NCI-H226 (cell line): ENCODE data around the gene FAM120AOS.
A peak's percentile ranks its signal among the peaks of the same experiment; 100 is the strongest.

ENCODE experiments used
- DNase-seq: peaks from one replicate; pipeline ENCODE4 v3.0.0-alpha.2; 2015

Gene FAM120AOS

GRCh38 chr9:93436655-93437407 lies 16.6 kb downstream of the FAM120AOS start:
- no peak for DNase-seq

GRCh38 chr9:93436218-93436617 lies 17.2 kb downstream of the FAM120AOS start:
- no peak for DNase-seq

GRCh38 chr9:93435386-93435785 lies 18.0 kb downstream of the FAM120AOS start:
- DNase-seq: no peak

- no peak for DNase-seq
Measured at GRCh38 chr9:93434056-93434455, 19.3 kb downstream of the FAM120AOS start.

DNA sequence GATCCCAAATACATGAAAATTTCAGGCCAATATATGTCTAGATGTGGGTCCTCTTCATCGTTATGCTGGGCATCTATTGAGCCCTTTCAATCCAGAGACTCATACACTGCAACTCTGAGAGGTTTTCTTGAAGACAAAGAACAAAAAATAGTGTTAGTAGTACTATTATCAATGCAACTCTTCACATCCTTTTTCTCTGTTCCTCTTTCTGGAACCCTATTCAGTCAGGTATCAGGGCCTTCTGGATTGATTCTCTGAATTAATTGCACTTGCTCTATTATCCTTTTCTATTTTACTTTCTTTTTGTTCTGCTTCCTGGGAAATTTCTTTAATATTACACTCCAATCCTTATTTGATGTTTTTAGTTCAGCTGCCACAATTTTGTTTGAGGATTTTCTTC lies 20.4 kb downstream of the FAM120AOS start:
- DNase-seq: no peak

- no peak for DNase-seq
Measured at GRCh38 chr9:93431539-93432105, 21.8 kb downstream of the FAM120AOS start.

- peak; percentile 29 for DNase-seq
Measured at GRCh38 chr9:93427655-93428379, 25.6 kb downstream of the FAM120AOS start.

GRCh38 chr9:93422977-93423616 lies 30.3 kb downstream of the FAM120AOS start:
- DNase-seq: no peak

DNA sequence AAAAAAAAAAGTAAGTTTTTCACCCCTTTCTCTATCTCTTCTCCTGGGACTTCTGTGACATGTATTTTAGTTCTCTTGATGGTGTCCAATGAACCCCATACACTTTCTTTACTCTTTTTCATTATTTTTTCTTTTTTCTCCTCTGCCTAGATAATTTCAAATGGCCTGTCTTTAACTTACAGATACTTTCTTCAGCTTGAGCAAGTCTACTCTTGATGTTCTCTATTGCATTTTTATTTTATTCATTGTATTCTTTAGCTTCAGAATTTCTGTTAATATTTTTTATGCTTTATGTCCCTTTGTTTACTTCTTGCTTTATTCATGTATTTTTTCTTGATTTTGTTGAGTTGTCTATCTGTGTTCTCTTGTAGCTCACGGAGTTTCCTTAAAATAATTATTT lies 34.4 kb downstream of the FAM120AOS start:
- no peak for DNase-seq

GRCh38 chr9:93417538-93417937 lies 35.8 kb downstream of the FAM120AOS start:
- no peak for DNase-seq

DNA sequence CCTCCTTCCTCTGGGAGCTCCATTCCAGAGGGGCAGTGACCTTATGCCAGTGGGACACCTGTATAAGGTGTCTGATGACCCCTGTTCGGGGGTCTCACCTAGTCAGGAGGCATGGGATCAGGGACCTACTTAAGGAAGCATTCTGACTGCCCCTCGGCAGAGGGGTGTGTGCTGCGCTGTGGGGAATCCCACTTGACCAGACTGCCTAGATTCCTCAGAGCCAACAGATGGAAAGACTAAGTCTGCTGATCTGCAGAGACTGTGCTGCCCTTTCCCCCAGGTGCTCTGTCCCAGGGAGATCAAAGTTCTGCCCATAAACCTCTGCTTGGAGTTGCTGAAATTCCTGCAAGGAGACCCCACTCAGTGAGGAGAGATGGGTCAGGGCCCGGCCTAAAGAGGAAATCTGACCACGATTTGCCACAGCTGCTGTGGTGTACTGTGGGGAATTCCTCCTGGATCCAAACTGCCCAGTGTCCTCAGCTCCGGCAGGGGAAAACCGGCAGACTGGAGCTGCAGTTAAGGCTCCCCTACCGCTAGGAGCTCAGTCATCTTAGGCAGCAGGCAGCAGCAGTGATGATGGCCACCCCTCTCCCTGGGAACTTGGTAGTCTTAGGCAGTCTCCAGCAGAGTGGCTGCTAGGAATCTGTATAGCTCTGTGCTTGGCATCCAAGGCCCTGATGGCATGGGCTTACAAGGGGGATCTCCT lies 36.7 kb downstream of the FAM120AOS start:
- DNase-seq: no peak

DNA sequence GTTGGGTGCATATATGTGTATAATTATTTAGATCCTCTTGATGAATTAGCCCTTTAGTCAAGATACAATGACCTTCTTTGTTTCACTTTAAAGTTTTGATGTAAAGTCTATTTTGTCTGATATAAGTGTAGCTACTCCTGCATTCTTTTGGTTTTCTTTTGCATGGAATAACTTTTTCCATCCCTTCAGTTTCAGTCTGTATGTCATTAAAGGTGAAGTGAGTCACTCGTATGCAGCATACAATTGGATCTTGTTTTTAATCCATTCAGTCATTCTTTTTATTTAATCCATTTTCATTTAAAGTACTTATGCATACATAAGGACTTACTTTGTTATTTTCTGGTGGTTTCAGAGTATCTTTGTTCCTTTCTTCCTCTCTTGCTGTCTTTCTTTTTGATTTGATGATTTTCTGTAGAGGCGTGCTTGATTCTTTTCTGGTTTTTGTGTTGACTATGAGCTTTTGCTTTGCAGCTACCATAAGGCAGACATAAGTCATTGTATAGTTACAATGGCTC lies 38.1 kb downstream of the FAM120AOS start:
- DNase-seq: no peak

GRCh38 chr9:93413530-93413929 lies 39.9 kb downstream of the FAM120AOS start:
- no peak for DNase-seq

DNA sequence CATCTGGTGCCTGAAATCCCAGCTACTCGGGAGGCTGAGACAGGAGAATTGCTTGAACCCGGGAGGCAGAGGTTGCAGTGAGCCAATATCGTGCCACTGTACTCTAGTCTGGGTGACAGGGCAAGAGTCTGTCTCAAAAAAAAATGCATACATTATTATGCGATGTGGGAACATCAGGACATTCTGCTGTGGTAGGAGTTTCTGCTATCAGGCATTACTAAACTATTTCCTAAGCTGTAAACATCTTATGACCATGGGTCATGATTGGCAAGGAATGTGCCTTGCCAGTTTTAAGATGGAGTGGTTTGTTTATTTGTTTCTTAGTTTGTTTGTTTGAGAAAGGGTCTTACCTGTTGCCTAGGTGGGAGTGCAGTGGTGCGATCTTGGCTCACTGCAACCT lies 47.0 kb downstream of the FAM120AOS start:
- DNase-seq: no peak

GRCh38 chr9:93398471-93398870 lies 54.9 kb downstream of the FAM120AOS start:
- no peak for DNase-seq

DNA sequence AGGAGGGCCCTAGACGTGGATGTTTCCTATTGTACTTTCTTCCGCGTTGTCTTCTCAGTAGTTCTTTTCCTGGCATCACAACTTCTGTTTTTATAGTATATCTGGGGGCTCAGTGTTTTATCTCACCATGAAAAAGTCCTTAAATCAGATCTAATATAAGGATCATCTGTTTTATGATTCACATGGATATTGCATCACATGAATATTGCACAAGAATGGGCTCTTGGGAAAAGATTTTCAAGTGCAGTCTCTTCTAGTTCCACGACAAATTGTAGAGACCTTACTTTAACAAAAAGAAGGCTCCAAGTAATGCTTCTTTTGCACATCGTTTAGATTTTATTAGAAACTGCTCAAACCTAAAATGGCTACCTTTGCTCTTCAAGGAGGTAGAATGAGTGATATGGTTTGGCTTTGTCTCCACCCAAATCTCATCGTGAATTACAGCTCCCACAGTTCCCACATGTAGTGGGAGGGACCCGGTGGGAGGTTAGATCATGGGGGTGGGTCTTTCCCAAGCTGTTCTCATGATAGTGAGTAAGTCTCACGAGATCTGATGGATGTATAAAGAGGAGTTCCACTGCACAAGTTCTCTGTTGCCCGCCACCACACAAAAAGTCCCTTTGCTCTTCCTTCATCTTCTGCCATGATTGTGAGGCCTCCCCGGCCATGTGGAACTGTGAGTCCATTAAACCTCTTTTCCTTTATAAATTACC lies 55.6 kb downstream of the FAM120AOS start:
- DNase-seq: no peak
